Heart right ventricle (tissue), 16 donors: ENCODE data around the gene IL31RA. TPM values are rescaled to one million over a fixed set of nuclear protein-coding genes. Genes with fewer than 3 reads are reported as not detected.
A peak's percentile ranks its signal among the peaks of the same experiment; 100 is the strongest.

Source experiments
- ATAC-seq, 8 donors: fragments of 200-7000 bp; cut with Tn5 transposase; one replicate each; pipeline ENCODE4 v1.9.1; 2020; ENCODE audit warnings: mild to moderate bottlenecking in 8 of 8, moderate library complexity in 8 of 8, moderate number of reproducible peaks in 1 of 8
- DNase-seq, 2 donors: peaks; one replicate each; pipeline ENCODE4 v3.0.0-alpha.2; 2020
- H3K27ac ChIP-seq, 10 donors: fragments of 200-600 bp; sonication (generic) in 2 of 10; one replicate each; pipeline versions ENCODE4 v1.5.0 to v1.8.0; 2020 to 2022; ENCODE audit warnings: mild to moderate bottlenecking in 3 of 10
- H3K27me3 ChIP-seq, 7 donors: fragments of 200-600 bp; one replicate each; pipeline ENCODE4 v1.8.0; 2021 to 2022; ENCODE audit warnings: mild to moderate bottlenecking in 2 of 7
- H3K36me3 ChIP-seq, 9 donors: fragments of 200-600 bp; sonication (generic) in 1 of 9; one replicate each; pipeline versions ENCODE4 v1.5.0 to v1.8.0; 2020 to 2022; ENCODE audit warnings: mild to moderate bottlenecking in 2 of 9
- H3K4me1 ChIP-seq, 9 donors: fragments of 200-600 bp; sonication (generic) in 1 of 9; one replicate each; pipeline versions ENCODE4 v1.5.0 to v1.8.0; 2020 to 2022; ENCODE audit warnings: mild to moderate bottlenecking in 4 of 9
- H3K4me3 ChIP-seq, 10 donors: fragments of 200-600 bp; sonication (generic) in 2 of 10; one replicate each; pipeline versions ENCODE4 v1.5.0 to v1.8.0; 2020 to 2022; ENCODE audit warnings: mild to moderate bottlenecking in 7 of 10, moderate library complexity in 2 of 10
- H3K9me3 ChIP-seq, 11 donors: fragments of 200-600 bp in 10 of 11; sonication (generic) in 2 of 11; one replicate each; pipeline versions ENCODE4 v1.5.0 to v1.8.0; 2013 to 2022; ENCODE audit warnings: mild to moderate bottlenecking in 2 of 11, control low read depth in 1 of 11, moderate library complexity in 1 of 11
- WGBS, 2 donors: extraction: QIAGEN DNeasy Blood & Tissue Kit; methylation state at CpG; one replicate each; pipeline ENCODE4 v1.1.7; 2013; ENCODE audit warnings: inconsistent platforms in 1 of 2; 5-methylcytosine and 5-hydroxymethylcytosine counted together
- intact Hi-C, 10 donors: fragments of 100-400 bp; cut with DNase I; formaldehyde crosslinking; loops; one replicate each; pipeline versions ENCODE4 v1.11.1 to v1.14.2; 2022
- polyA plus RNA-seq, 2 donors: library from polyadenylated mRNA; stranded (reverse); fragments of 200-250 nt; gene quantifications; one replicate each; pipeline ENCODE4 v1.2.3, GENCODE V29; 2013
- total RNA-seq, 10 donors: library from RNA; stranded (reverse); fragmentation: NEBNext Ultra II Directional in 3 of 10; extraction: Animal tissue kit (Norgen Biotek cat#: 25700) in 3 of 10; gene quantifications; one replicate each; pipeline versions ENCODE4 v1.2.1 to v1.2.4, GENCODE V29; 2021 to 2023
- TF ChIP-seq, protein P1 (sequence below), 9 donors: fragments of 200-600 bp; sonication (generic) in 2 of 9; IDR thresholded peaks; one replicate each; pipeline versions ENCODE4 v1.5.0 to v1.8.0; 2021 to 2022; ENCODE audit warnings: antibody characterized with exemption in 9 of 9, mild to moderate bottlenecking in 5 of 9, moderate library complexity in 1 of 9
- donor health status: Arrhythmogenic right ventricular cardiomyopathy.
- donor health status: ischemic (EF 13 %, LVEDD 7.1; RV severe dilation, severe dysfunction).
- donor health status: healthy with polysubstance abuse.
- donor health status: DM: no; HTN: yes; CAD: no.
- donor health status: DM: no; HTN: no; CAD: no.
- donor health status: ischemic (EF 25% LVEDD 6.9; RV normal size, moderate dysfunction).
- donor health status: ischemic (EF 25% LVEDD 5.7; RV mildly dilated, moderate dysfunction).
- donor health status: healthy.
- donor health status: DM: yes; HTN: yes; CAD: no.
- donor health status: Ischemic cardiomyopathy.
- donor health status: ischemic (EF 35%, LVEDD 5.7; RV mildly dilated, moderate dysfunction).
- donor health status: nonischemic (EF 11% LVEDD 7.7; RV severe dilation, severe dysfunction).
- donor health status: DM: yes; HTN: yes; CAD: no.
- donor health status: PGD.
- donor health status: ischemic (EF 29% LVEDD 5.4; RV normal size, mild dysfunction).
- donor health status: nonischemic (EF 23%, LVEDD 6.1; RV moderate dilation, normal function).

Gene IL31RA
- total and polyA plus RNA-seq, 12 donors, result 0.06 to 1.6 (median 0.76) TPM; not detected in 3

DNA sequence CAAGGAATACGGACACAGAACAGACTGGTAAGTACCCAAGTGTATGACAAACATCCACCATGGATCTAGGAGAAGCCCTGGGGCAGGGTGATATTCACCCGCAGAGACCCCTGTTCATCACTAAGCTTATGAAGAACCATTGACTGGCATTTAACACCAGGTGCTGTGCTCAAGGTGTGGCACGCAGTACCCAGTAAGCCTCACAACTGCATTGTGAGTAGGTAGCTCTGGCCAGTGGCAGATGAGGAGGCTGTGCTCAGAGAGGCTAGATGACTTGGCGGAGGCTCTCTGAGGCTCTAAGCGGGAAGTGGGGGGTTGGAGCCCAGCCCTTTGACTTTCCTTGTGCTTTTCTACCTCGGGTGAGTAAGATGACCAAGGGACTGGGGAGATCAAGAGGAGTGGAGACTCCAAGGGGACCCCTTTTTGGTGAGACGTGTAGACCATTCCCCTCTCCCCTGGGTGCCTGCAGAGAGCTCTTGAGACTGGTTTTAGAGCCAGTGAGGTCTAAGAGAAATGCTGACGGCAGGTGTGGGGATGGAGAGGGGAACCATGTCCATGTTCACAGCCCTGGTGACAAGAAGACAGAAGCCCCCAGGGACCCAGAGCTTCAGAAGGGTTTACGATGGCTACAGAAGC, 72.8 kb downstream of the IL31RA start:
- intact Hi-C loops, result loop anchor here in 2 of 10 donors (10.0 kb wide), 1 partner anchor 209 kb away; the partner anchor contains the start of gene SLC38A9 (in 2 of the 2)
- Histone ChIP-seq H3K36me3 (no peaks in the 10 kb centered on the region), H3K27me3 (no peaks in the 10 kb centered on the region), H3K4me3 (peak overlapping the region in 7 of 10 donors; percentile 36 to 60 (median 54)), H3K4me1 (peaks cover 0 to 29% (median 0%) of the 10 kb centered on the region in 9 donors), H3K9me3 (no peaks in the 10 kb centered on the region), H3K27ac (peak overlapping the region in 6 of 10 donors; percentile 18 to 82 (median 64))
- TF ChIP-seq, protein P1, sequence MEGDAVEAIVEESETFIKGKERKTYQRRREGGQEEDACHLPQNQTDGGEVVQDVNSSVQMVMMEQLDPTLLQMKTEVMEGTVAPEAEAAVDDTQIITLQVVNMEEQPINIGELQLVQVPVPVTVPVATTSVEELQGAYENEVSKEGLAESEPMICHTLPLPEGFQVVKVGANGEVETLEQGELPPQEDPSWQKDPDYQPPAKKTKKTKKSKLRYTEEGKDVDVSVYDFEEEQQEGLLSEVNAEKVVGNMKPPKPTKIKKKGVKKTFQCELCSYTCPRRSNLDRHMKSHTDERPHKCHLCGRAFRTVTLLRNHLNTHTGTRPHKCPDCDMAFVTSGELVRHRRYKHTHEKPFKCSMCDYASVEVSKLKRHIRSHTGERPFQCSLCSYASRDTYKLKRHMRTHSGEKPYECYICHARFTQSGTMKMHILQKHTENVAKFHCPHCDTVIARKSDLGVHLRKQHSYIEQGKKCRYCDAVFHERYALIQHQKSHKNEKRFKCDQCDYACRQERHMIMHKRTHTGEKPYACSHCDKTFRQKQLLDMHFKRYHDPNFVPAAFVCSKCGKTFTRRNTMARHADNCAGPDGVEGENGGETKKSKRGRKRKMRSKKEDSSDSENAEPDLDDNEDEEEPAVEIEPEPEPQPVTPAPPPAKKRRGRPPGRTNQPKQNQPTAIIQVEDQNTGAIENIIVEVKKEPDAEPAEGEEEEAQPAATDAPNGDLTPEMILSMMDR (IDR thresholded peaks at IDR 0.05), result no peak
- DNase-seq (no peak), ATAC-seq (peak in 2 of 8 donors; percentile 19 to 31)
- 91 to 94% methylated on average over 9 of the region's 9 CpGs for WGBS, 2 donors

DNA sequence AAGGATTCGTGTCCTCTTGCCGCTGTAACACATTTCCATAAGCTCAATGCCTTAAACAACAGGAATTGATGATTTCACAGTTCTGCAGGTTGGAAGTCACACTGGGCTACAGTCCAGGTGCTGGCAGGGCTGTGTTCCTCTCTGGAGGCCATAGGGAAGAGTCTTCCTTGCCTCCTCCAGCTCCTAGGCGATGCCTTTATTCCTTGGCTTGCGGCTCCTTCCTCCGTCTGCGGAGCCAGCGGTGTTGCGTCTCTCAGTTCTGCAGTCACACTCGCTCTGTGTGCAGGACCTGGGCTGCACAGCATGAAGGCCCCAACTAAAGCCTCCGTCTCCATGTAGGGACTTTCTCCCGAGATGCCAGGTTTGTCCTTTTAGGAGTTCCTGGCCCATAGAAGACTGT, 73.6 kb downstream of the IL31RA start:
- Histone ChIP-seq H3K27me3 (no peaks in the 10 kb centered on the region), H3K4me1 (peaks cover 0 to 24% (median 0%) of the 10 kb centered on the region in 9 donors), H3K4me3 (no peak overlapping the region), H3K36me3 (no peaks in the 10 kb centered on the region), H3K27ac (no peak overlapping the region), H3K9me3 (no peaks in the 10 kb centered on the region)
- ATAC-seq (no peak), DNase-seq (no peak)
- 88 to 98% methylated on average over 11 of the region's 11 CpGs for WGBS, 2 donors
- TF ChIP-seq, protein P1 (IDR thresholded peaks at IDR 0.05), result no peak
- intact Hi-C loops, result loop anchor here in 2 of 10 donors (10.0 kb wide), 1 partner anchor 210 kb away; the partner anchor contains the start of gene SLC38A9 (in 2 of the 2)

DNA sequence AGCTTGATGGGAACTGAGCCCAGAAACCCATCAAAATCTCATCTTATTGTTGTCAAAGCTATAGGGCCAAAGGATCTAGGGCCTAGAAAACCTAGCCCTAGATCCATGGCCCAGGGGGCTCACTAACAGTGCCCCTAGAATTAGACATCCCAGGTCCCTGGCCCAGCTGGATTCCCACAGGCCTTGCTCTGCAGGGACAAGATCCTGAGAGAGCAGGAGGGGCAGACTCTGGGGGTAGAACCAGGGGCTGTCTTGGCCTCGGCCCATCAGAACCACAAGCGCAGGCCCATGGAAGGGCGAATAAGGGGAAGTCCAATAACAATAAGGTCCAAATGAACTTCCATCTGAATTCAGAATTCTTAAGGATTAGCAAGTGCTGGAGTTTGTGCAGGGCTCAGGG, 74.0 kb downstream of the IL31RA start:
- TF ChIP-seq, protein P1 (IDR thresholded peaks at IDR 0.05), result no peak
- Histone ChIP-seq H3K4me3 (no peak overlapping the region), H3K36me3 (no peaks in the 10 kb centered on the region), H3K4me1 (peaks cover 0 to 24% (median 0%) of the 10 kb centered on the region in 9 donors), H3K27me3 (no peaks in the 10 kb centered on the region), H3K9me3 (no peaks in the 10 kb centered on the region), H3K27ac (no peak overlapping the region)
- no peak for DNase-seq
- 92 to 95% methylated on average over 3 of the region's 3 CpGs for WGBS, 2 donors
- no peak for ATAC-seq
- intact Hi-C loops, result loop anchor here in 2 of 10 donors (10.0 kb wide), 1 partner anchor 210 kb away; the partner anchor contains the start of gene SLC38A9 (in 2 of the 2)

DNA sequence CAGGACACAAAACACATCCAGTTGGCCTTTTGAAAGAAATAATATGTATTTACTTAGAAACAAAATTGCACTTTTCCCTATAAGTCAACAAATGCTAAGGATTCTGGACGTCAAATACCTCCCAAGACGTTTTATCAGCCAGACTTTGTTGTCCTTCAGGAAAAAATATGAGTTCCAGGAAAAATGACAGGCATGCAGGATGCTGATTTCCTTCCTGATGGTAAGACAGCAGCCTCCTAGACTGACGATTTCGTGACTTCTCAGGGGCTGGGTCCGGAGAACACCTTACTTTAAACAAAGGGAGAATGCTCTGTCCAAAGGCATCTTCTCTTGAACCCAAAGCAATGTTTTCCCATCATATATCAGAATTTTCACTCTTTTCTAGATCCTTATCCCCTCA, 74.6 kb downstream of the IL31RA start:
- Histone ChIP-seq H3K9me3 (no peaks in the 10 kb centered on the region), H3K27ac (no peak overlapping the region), H3K27me3 (no peaks in the 10 kb centered on the region), H3K4me3 (no peak overlapping the region), H3K4me1 (peaks cover 0 to 24% (median 0%) of the 10 kb centered on the region in 9 donors), H3K36me3 (no peaks in the 10 kb centered on the region)
- DNase-seq (no peak), ATAC-seq (no peak)
- intact Hi-C loops, result loop anchor here in 2 of 10 donors (10.0 kb wide), 1 partner anchor 211 kb away; the partner anchor contains the start of gene SLC38A9 (in 2 of the 2)
- TF ChIP-seq, protein P1 (IDR thresholded peaks at IDR 0.05), result no peak
- 52 to 65% methylated on average over 5 of the region's 5 CpGs for WGBS, 2 donors
